ENCODE results near the gene TMEM179B.

The TMEM179B gene

DNA sequence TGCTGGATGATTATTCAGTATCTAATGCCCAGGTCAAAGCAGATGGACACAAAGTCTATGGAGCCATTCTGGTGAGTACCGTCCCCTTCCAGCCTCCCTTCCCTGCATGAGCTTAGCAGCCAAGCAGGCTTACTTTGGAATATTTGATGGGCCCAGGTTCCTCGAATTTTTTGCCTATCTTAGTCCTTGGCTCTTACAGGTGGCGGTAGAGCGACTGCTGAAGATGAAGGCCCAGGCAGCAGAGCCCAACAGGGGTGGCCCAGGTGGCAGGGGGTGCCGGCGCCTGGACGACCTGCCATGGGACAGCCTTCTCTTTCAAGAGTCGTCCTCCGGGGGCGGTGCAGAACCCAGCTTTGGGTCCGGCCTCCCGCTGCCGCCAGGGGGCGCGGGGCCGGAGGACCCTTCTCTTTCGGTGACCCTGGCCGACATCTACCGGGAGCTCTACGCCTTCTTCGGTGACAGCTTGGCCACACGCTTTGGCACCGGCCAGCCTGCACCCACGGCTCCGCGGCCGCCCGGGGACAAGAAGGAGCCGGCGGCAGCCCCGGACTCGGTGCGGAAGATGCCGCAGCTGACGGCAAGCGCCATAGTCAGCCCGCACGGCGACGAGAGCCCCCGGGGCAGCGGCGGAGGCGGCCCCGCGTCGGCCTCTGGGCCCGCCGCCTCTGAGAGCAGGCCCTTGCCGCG is 741 bp upstream of the TMEM179B start:
- in situ Hi-C loops (cut with HindIII; ENCODE audit: low pct_ligation_motif_present, low pct_unique_long_range_greater_than_20kb, low sequenced_read_pairs), result no loop called here
- peak; percentile 83 for DNase-seq

DNA sequence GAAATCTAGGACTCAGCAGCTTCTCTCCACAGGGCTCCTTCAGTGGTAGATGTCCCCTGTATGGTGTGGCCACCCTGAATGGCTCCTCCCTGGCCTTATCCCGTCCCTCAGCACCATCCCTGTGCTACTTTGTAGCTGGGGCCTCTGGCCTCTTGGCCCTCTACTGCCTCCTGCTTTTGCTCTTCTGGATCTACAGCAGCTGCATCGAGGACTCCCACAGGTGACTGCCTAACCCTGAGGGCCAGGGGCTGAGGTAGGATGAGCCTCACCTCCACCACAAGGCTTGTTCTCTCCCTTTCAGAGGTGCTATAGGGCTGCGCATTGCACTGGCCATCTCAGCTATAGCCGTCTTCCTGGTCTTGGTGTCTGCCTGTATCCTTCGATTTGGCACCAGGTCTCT is 1.8 kb downstream of the TMEM179B start:
- DNase-seq, result no peak
- in situ Hi-C loops (cut with HindIII; ENCODE audit: low pct_ligation_motif_present, low pct_unique_long_range_greater_than_20kb, low sequenced_read_pairs), result no loop called here

DNA sequence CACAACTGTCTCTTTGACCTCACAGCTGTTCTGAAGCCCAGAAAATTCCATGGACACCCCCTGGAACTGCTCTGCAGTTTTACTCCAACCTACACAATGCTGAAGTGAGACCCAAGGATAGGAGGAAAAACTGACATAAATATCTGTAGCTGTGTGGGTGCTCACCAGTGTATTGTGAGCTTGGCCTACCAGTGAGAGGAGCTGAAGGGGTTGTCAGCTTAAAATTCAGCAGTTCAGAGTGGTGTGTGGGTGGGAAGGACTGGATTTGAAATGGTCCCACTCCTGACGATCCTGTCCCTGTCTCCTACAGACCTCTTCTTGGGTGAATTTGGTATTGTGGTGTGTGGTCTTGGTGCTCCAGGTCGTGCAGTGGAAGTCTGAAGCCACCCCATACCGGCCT is 2.4 kb downstream of the TMEM179B start:
- DNase-seq, result no peak
- in situ Hi-C loops (cut with HindIII; ENCODE audit: low pct_ligation_motif_present, low pct_unique_long_range_greater_than_20kb, low sequenced_read_pairs), result no loop called here

DNA sequence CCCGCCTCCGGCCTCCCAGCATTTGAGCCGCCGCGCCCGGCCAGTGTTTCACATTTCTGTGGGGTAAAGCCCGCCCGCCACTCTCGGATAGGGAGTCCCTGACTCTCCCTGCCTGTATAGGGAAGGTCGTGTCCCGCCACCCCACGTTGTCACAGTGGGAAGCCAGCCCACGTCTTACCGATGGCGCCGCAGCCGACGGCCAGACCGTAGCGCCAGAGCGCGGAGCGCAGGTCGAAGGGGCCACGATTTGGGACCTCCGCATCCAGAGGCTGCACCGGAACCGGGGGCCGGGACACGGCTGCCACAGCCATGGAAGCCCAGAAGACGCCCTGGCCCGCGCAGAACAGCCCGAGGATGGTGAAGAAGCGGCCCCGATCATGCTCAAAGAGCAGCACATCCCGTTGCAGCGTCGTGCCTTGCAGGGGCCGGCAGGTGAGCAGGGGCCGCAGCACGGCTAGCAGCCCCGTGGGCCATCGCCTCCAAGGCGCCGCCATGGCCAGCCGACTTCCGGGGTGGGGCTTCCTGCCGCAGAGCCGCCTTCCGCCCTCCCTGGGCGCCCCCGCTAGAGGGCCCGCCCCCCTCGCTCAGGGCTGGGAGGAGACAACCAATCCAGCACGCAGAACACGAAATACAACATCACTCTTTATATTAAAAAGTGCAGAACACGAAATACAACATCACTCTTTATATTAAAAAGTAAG is 4.4 kb downstream of the TMEM179B start, which contains the start of gene TMEM223:
Gene TMEM223, minus strand, starts transcription at position 506 of the 701 bp plus-strand sequence. Its CDS starts 12 bp downstream, at position 494.
- DNase-seq, result peak; percentile 79
- in situ Hi-C loops (cut with HindIII; ENCODE audit: low pct_ligation_motif_present, low pct_unique_long_range_greater_than_20kb, low sequenced_read_pairs), result no loop called here

DNA sequence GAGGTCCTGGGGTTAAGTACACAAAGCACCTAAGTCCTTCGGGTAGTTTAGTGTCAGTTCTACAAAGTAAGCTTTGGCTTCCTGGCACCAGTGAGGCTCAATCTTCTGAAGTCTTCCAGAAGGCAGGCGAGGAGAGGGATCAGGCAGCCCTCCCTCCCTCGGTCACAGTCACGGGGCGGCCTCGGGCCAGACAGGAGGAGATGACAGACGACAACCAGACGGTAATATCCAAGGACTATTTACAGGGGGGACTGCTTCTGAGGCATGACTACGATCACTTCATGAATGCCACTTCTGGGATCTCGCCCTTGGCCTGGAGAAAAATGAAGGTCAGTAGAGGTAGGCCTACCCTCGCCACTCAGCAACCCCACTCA is 5.0 kb downstream of the TMEM179B start:
- DNase-seq, result no peak
- in situ Hi-C loops (cut with HindIII; ENCODE audit: low pct_ligation_motif_present, low pct_unique_long_range_greater_than_20kb, low sequenced_read_pairs), result no loop called here

DNA sequence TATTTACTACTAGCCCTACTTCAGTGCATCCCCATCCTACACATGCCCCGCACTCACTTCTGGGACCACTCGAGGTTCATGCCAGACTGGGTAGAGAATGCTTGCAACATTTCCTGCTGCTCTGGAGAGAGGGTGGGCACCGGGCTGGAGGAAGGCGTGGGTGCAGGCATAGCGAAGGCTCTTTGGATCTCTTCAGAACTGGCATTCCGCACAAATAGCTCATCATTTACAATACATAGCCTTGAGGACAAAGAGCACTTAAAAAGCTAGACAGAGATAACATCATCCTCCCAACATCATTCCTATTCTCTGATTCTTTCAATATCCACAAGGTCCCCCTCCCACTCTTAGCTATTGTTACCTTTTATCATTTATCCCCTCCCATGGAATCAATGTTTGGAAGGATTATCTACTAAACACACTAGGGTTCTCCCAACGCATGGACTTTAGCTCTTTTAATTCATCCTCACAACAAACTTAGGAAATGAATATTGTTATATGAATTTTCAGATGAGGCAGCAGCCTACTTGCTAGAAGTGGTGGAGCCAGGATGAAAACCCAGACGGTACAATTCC is 7.1 kb downstream of the TMEM179B start:
- in situ Hi-C loops (cut with HindIII; ENCODE audit: low pct_ligation_motif_present, low pct_unique_long_range_greater_than_20kb, low sequenced_read_pairs), result no loop called here
- DNase-seq, result no peak

DNA sequence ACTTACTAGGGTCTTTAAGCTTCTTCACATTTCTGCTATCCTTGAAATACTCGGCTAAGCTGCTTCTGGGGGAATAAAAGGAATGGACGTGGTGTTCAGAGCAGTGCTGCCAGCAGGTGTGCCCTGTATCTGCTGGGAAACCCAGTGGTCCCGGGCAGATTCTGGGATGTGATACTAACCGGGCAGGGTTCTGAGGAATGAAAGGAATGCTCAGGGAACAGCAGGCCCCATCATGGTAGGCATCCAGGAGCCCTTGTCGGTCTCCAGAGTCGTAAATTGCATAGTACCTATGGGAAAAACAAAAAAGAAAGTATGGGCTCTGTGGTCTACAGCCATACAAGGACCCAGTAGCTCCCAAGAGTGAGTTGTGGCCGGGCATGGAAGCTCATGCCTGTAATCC is 9.1 kb downstream of the TMEM179B start:
- in situ Hi-C loops (cut with HindIII; ENCODE audit: low pct_ligation_motif_present, low pct_unique_long_range_greater_than_20kb, low sequenced_read_pairs), result no loop called here
- DNase-seq, result no peak

DNA sequence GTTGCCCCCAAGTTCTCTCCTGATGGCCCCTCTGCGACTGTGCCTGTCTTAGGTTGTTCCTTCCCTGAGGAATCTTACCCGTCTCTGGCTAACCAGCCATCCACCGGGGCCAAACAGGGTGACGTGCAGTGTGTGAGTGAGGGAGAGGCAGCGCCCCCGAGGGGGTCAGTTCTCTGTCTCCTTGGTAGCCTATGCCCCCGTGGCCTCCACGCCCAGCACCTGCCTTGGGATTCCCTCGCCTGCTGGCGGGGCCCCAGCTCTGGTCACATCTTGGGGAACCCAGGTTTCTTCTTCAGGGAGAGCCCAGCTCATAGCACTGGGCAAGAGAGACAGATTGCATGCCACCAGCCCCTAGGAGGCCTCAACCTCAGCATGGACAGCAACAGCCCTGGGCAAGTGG is 12.3 kb downstream of the TMEM179B start:
- in situ Hi-C loops (cut with HindIII; ENCODE audit: low pct_ligation_motif_present, low pct_unique_long_range_greater_than_20kb, low sequenced_read_pairs), result no loop called here
- DNase-seq, result no peak

DNA sequence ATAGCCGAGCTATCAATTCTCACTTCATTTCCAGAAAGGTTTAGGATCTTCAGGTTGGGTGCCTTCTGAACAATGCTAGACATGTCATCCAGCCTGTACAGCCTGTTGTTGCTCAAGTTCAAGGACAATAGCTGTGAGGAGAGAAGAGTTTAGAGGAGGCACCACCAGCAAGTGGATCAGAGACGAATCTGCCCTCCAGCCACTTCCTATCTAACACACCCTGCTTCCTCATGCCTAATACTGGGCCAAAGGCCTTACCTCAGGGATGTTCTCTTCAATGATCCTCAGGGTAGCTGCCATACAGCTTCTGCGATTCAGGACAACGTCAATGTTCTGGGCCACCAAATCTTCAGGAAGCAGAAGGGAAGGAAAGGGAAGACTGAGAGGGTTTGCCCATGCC is 13.9 kb downstream of the TMEM179B start:
- in situ Hi-C loops (cut with HindIII; ENCODE audit: low pct_ligation_motif_present, low pct_unique_long_range_greater_than_20kb, low sequenced_read_pairs), result no loop called here
- no peak for DNase-seq

DNA sequence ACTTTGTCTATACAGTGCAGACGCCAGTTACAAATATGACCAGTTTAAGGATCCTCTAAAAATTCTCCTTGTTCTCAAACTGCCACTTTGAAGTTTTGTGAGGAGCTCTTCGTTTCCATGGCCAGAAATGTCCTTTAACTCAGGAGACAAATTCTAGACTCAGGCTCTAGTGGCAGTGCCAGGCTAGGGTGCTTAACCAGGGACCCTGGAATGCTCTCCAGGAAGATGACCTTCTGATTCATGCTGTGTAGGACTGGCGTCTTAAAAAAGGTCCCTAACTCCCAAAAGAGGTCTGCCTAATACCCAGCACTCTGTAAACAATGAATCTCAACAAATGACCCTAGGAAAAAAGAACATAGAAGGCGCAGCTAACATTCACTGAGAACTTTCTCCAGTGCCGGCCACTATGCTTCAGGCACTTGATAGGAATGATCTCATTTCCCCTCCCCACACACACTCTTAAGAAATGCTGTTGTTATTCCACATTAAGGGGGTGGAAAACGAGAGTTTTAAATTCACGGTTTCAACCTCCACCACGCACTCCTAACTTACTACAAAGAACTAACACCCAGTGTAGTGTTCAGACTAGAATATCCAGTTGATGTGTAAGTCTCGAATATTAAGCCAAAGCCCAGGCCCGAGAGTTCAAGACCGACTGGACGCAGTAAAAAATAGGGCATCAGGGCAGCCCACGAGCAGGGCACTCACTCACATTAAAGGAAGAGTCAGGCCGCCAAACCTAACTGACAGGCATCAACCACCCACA is 17.3 kb downstream of the TMEM179B start:
- peak; percentile 26 for DNase-seq
- in situ Hi-C loops (cut with HindIII; ENCODE audit: low pct_ligation_motif_present, low pct_unique_long_range_greater_than_20kb, low sequenced_read_pairs), result no loop called here

DNA sequence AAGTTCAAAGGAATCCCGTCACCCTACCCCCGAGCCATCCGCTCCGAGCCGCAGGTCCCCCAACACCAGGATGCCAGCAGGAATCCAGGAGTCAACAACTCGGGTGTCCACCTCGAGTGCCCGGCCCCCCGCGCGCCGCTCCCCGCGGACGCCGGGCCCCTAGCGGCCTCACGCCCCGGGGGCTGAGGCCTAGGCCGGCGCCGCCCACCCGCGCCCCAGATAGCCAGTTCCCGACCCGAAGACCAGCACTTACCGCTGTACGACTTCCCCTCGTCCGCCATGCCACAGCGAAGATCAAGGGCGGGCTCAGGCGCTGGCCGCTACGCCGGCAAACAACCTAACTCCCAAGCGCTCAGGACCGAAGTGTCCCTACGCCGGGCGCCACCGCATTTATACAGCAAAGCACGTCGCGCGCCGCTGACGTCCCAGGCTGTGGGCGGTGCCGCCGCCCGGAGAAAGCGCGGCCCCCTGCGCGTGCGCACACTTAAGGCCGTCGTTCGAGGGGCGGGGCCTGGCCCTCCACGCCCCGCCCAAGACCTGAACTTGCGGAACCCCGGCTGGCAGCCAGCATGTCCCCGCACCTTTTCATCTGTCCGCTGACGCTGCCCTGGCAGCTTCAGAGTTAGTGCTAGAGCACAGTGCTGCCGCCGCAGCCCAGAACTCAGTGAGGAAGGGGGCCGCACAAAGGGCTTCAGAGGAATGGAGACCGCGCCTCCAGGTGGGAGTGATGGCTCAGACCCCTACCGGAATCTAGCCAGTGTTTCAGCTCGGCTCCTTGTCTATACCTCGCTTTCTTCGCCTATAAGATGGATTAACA is 18.1 kb downstream of the TMEM179B start, which contains the start of gene NXF1:
Gene NXF1, minus strand, starts transcription at position 365 of the 817 bp plus-strand sequence. Its CDS starts 84 bp downstream, at position 281.
- in situ Hi-C loops (cut with HindIII; ENCODE audit: low pct_ligation_motif_present, low pct_unique_long_range_greater_than_20kb, low sequenced_read_pairs), result no loop called here
- DNase-seq, result peak; percentile 90

DNA sequence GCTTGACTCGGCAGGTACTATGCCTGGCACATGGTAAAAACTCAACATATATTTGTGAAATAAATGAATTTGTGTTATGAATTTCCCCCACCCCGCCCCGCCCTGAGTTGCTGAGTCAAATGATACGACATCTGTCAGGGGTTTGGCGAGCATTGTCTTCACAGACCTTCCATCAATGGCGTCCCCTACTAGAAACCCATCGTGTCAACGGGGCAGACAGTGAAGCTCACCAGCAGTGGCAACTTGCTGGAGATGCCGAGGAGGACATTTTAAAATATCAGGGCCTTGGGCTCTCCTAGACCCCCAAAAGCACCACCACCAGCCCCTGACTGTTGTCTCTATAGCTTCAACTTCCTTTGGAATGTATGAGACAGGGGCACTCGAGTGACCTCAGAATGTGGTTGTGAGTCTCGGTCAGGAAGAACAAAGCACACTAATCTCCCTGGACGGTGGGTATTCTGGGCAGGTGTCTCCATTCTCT is 18.8 kb downstream of the TMEM179B start:
- in situ Hi-C loops (cut with HindIII; ENCODE audit: low pct_ligation_motif_present, low pct_unique_long_range_greater_than_20kb, low sequenced_read_pairs), result no loop called here
- DNase-seq, result no peak

DNA sequence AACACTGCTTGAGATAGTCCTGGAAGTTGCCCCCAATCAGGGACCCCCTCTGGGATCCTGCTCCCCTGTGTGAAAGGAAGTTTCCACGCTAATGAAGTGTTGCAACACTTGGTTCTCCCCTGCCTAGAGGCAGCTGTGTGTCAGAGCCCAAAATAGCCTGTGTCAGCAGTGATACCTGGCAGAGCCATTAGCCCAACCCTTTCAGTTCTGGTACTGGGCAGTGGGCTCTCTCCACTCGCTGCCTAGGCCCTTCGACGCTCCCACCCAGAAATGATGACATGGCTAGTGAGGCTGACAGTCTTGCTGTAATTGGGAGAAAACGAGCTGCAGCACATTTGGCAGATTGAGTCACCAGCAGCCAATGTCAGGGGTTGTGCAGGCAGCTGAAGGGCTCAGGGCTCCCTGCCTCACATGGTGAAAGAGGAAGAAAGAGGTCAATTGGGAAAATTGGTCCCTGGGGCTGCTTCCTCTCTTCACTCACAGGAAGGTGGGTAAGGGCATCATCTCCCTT is 19.5 kb downstream of the TMEM179B start:
- no peak for DNase-seq
- in situ Hi-C loops (cut with HindIII; ENCODE audit: low pct_ligation_motif_present, low pct_unique_long_range_greater_than_20kb, low sequenced_read_pairs), result no loop called here

DNA sequence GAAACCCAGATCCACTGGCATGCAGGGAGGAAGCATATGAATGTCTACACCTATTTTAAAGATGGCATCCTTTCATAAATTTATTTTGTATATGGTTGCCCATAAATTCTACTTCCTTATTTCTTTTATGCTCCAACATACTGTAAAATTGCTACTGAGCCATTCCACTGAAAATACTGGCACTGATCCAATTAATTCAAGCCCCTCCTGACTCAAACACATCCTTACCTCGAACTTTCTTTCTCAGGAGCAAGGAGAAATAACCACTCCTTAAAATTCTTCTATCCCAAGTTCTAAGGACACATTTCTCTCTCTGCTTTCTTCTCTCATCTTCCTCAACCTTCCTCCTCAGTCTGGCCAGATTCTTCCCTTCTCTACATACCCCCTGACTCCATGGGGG is 23.5 kb downstream of the TMEM179B start:
- in situ Hi-C loops (cut with HindIII; ENCODE audit: low pct_ligation_motif_present, low pct_unique_long_range_greater_than_20kb, low sequenced_read_pairs), result no loop called here
- DNase-seq, result no peak

DNA sequence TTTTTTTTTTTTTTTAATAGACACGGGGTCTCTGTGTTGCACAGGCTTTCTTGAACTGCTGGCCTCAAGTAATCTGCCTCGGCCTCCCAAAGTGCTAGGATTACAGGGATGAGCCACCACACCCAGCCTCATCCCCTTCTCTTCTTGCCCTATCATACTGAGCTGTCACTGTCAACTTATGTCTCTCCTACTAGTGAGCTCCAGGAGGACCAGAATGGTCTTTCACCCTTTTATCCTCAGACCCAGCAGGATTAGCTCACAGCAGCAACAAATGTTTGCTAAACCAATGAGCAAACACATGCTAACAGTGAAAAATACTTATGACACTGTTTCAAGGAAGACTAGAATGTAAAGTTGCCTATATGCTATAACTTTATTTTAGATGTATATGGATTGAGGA is 24.5 kb downstream of the TMEM179B start:
- in situ Hi-C loops (cut with HindIII; ENCODE audit: low pct_ligation_motif_present, low pct_unique_long_range_greater_than_20kb, low sequenced_read_pairs), result no loop called here
- DNase-seq, result no peak

DNA sequence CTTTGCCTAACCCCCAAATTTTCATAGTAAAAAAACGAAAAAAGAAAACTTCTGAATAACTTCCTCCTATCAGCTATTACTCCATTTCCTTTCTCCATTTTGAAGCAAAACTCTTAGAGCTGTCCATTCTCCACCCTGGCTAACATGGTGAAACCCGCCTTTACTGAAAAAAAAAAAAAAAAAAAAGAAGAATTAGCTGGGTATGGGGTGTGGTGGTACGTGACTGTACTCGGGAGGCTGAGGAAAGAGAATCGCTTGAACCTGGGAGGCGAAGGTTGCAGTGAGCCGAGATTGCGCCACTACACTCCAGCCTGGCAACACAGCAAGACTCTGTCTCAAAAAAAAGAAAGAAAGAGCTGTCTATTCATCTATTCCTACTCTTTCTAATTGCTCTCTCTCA is 29.4 kb downstream of the TMEM179B start:
- in situ Hi-C loops (cut with HindIII; ENCODE audit: low pct_ligation_motif_present, low pct_unique_long_range_greater_than_20kb, low sequenced_read_pairs), result no loop called here
- DNase-seq, result no peak

DNA sequence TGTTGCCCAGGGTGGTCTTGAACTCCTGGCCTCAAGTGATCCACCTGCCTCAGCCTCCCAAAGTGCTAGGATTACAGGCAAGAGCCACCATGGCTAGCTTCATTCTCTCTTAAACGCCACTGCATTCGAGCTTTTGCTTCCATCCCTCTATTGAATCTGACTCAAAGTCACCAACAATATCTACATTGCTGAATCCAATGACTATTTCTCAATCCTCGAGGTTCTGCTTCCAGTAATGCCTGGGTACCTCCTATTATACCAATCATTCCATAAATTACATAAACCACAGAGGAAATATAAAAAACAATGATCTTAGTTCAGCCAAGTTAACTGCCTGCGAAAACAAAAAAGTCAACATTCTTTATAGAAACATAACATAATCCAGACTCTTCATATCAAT is 29.9 kb downstream of the TMEM179B start:
- in situ Hi-C loops (cut with HindIII; ENCODE audit: low pct_ligation_motif_present, low pct_unique_long_range_greater_than_20kb, low sequenced_read_pairs), result no loop called here

DNA sequence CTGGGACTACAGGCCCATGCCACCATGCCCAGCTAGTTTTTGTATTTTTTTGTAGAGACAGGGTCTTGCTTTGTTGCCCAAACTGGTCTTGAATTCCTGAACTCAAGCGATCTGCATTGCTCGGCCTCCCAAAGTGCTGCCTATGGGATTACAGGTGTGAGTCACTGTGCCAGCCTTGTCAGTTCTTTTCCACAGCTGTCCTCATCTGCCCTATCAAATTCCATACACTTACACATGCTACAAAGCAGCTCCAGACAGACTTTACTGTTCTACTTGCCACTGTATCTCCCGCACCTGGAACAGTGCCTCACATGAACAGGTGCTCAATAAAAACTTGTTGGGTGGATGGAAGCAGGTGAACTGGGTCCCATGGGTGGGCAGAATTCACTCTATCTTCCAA is 36.5 kb downstream of the TMEM179B start:
- in situ Hi-C loops (cut with HindIII; ENCODE audit: low pct_ligation_motif_present, low pct_unique_long_range_greater_than_20kb, low sequenced_read_pairs), result no loop called here
- DNase-seq, result no peak

More for the DNA sequence above, 29.9 kb downstream of the TMEM179B start:
- no peak for DNase-seq

Measured in ACHN (cell line).